Left kidney (tissue), 8 donors: ENCODE results near the gene OR5T3. TPM values are rescaled to one million over a fixed set of nuclear protein-coding genes. Genes with fewer than 3 reads are reported as not detected.
"Not testable (repeated sequence)": the region's sequence is repeated elsewhere in the genome, so short reads cannot be mapped to it uniquely, and the experiment has no call there.

Experiments
- DNase-seq: peaks from one replicate; pipeline ENCODE4 v3.0.0-alpha.2; 2013
- long read RNA-seq, 8 donors: transcript quantifications; one replicate each; lab custom pipeline, GENCODE V29; 2026
- polyA plus RNA-seq: library from polyadenylated mRNA; unstranded; fragments of 120-200 nt; gene quantifications from one replicate; pipeline ENCODE4 v1.2.1, GENCODE V29; 2013; ENCODE audit not compliant: insufficient read length

The OR5T3 gene
- polyA plus RNA-seq, result not detected
- long read RNA-seq, donor 1, result 0 reads
- long read RNA-seq, donor 2, result 0 reads
- long read RNA-seq, donor 3, result 0 reads
- long read RNA-seq, donor 4, result 0 reads
- long read RNA-seq, donor 5, result 0 reads
- long read RNA-seq, donor 6, result 0 reads
- long read RNA-seq, donor 7, result 0 reads
- long read RNA-seq, donor 8, result 0 reads

DNA sequence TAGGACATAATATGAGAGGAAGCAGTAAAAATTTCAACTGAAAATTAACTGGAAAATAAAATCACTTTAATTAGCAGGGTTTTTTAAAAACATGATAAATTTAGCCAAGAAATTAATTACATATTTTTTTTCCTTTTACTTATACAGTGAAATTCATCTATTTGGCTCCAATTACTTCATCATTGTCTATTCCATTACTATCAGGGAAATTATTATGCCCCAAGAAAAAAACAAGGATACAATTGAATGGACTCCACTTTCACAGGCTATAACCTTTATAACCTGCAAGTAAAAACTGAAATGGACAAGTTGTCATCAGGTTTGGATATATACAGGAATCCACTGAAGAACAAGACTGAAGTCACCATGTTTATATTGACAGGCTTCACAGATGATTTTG, at the start of gene OR5T3:
Gene OR5T3, plus strand, starts transcription at position 301 of the 400 bp plus-strand sequence. Its CDS starts 0 bp downstream, at position 301.
- no peak for DNase-seq

DNA sequence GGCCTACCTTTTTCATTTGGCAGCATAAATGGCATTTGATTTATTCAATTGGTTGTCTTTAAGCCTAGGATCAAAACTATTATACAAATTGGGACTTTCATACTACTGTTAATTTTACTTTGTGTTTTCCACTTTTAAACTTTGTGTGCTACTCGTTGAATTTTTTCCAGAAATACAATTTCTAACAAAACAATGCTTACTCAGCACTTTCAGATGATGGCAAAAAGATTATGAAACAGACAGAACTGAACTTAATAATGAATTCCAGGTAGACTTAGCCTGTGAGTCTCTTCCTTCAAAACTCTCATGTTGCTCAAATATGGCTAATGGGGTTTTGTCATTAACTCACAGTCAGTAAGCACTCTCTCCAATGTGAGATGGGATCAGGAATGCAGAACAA, 44.3 kb upstream of the OR5T3 start:
- DNase-seq, result no peak

DNA sequence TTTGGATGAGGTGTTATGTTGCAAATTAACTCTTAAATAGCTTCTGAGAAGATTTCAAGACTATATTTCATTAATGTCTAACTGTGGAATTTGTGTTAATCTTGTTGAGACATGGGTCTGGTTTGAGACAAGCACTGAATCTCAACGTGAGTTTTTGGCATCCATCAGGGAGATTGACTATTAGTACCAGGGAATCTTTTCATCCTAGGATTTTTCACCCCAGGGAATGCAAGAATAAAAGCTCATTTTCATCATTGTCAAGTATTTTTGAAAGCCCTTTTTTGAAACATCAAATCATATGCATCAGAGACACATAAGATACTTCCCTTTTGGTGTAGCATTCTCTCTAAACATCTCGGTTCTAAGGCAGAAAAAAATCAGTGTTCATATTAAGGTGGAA, 37.5 kb upstream of the OR5T3 start:
- DNase-seq, result no peak

DNA sequence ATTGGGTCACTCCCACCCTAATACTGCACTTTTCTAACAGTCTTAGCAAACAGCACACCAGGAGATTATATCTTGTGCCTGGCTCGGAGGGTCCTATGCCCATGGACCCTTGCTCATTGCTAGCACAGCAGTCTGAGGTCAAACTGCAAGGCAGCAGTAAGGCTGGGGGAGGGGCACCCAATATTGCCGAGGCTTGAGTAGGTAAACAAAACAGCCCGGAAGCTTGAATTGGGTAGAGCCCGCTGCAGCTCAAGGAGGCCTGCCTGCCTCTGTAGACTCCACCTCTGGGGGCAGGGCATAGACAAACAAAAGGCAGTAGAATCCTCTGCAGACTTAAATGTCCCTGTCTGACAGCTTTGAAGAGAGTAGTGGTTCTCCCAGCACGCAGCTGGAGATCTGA, 32.3 kb upstream of the OR5T3 start:
- not testable (repeated sequence) for DNase-seq

DNA sequence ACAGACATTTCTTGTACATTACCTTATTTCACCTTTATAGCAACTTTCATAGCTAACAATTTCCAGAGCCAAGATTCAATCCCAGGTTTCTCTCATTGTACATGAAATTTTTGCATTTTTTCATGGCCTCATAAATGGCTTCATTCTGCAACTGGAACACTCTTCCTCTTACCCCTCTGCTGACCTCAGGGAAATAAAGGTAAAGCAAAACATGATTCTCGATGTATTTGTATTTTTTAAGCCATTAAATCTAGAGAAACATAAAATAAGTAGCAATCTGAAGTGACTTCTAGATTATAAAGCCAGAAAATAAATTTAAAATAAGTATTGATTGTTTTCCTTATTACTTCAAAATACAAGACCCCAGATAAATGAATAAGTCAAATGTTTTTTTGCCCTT, 17.9 kb upstream of the OR5T3 start, which contains the start of gene OR5T2:
Gene OR5T2, minus strand, starts transcription at position 101 of the 400 bp plus-strand sequence. CDS start 1,193 bp downstream, outside the sequence.
- DNase-seq, result no peak

DNA sequence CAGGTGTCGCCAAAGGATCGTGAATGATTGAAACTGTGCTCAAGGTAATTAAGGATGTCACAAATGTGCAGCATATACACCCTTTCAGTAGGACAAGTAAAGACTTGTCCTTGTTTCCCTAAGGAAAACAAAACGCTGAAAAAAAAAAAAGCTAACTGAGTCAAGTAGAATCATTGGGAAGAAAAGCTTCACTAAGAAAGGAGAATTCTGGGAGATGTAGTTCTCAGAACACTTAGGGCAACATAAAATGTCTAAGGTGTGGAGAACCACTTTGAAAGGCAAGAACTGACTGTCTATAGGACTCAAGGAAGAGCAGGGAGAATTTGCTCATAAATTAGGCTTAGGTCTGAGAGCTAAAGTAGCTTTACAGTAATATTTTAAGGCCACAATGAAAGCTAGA, 19.0 kb downstream of the OR5T3 start:
- no peak for DNase-seq

DNA sequence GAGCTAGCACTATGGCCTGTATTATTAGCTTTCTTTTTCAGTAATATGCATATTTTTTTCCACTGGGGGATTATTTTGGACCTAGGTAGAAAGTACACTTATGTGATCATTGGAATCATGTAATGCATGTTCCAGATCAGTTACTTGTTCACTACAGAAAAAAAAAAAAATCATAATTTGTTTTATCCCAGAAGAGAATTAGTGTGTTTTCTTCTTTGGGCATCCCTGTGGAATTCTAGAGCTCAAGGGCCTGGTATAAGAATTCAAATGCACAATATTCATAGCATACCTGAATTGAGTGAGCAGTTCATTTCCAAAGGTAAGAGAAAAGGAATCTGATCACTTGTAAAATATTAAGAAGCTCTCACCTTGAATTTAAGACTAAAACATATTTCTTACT, 21.8 kb downstream of the OR5T3 start, which contains the start of gene OR5T1:
Gene OR5T1, plus strand, starts transcription at position 301 of the 400 bp plus-strand sequence. CDS start 1,485 bp downstream, outside the sequence.
- no peak for DNase-seq

DNA sequence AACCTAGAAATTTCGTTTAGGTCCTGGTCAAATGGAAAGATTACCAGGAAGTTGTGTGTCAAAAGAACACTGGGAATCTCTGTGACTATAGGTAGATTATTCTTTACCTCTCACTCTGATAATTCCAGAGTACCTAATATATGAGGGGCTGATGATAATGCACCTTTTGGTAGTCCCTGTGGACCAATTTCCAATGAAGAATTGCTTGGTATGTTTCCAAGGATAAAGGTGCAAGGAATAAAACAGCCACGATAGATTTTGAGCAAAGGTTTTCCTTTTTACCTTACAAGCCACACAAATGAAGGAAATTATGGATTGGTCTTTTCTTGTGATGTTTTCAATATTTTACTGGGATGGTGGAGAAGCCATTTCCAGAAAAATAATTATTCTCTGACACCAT, 40.1 kb downstream of the OR5T3 start, which contains the start of gene OR8H1:
Gene OR8H1, minus strand, starts transcription at position 101 of the 400 bp plus-strand sequence. CDS start 1,192 bp downstream, outside the sequence.
- DNase-seq, result no peak

DNA sequence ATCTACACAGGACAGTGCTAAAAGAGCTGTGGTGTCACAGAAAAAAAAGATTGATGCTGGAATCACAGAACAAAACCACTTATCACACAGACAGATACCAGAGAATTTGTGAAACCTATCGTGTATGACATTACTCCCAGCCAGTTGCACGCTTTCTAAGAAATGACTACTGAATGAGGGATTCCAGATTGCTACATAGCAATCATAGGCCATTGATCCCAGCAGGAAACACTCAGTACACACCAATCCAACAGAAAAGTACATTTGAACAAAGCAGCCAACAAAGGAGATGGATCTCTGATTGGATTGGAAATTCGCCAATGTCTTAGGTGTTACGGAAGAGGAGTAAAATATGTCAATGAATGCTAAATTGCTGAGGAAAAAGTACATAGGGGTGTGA, 44.8 kb downstream of the OR5T3 start:
- no peak for DNase-seq

Other genes starting within 250 kb of the OR5T3 start
- 0.07 TPM for gene OR5AS1, start 224.6 kb upstream of the OR5T3 start, polyA plus RNA-seq
- not detected for gene OR8I2, start 158.9 kb upstream of the OR5T3 start, polyA plus RNA-seq
- not detected for gene OR8H2, start 148.6 kb upstream of the OR5T3 start, polyA plus RNA-seq
- not detected for gene OR8H3, start 129.9 kb upstream of the OR5T3 start, polyA plus RNA-seq
- gene OR8J3, start 112.1 kb upstream of the OR5T3 start, polyA plus RNA-seq, result not detected
- not detected for gene OR8K5, start 91.9 kb upstream of the OR5T3 start, polyA plus RNA-seq
- not detected for gene OR5J2, start 75.6 kb upstream of the OR5T3 start, polyA plus RNA-seq
- gene OR5T2, start 18.0 kb upstream of the OR5T3 start, polyA plus RNA-seq, result not detected
- not detected for gene OR5T1, start 21.9 kb downstream of the OR5T3 start, polyA plus RNA-seq
- 0.05 TPM for gene OR8H1, start 40.0 kb downstream of the OR5T3 start, polyA plus RNA-seq
- gene OR8K3, start 62.9 kb downstream of the OR5T3 start, polyA plus RNA-seq, result not detected
- not detected for gene OR8K1, start 93.8 kb downstream of the OR5T3 start, polyA plus RNA-seq
- not detected for gene OR8J1, start 102.0 kb downstream of the OR5T3 start, polyA plus RNA-seq
- gene OR8U1, start 123.4 kb downstream of the OR5T3 start, polyA plus RNA-seq, result not detected
- gene OR5AL1, start 160.4 kb downstream of the OR5T3 start, polyA plus RNA-seq, result not detected
- not detected for gene OR5M3, start 221.1 kb downstream of the OR5T3 start, polyA plus RNA-seq
- gene OR5M8, start 239.1 kb downstream of the OR5T3 start, polyA plus RNA-seq, result not detected